HG03025 (cell line): Measurements from ENCODE around the gene CNTNAP3.
"Not testable (repeated sequence)": the region's sequence is repeated elsewhere in the genome, so short reads cannot be mapped to it uniquely, and the experiment has no call there.

Source experiments
- ATAC-seq: cut with Tn5 transposase; IDR thresholded peaks from one replicate; pipeline ENCODE4 v1.9.1; 2021; ENCODE audit warnings: mild to moderate bottlenecking, moderate library complexity; ENCODE audit not compliant: unreplicated experiment, low FRiP score

Gene CNTNAP3

DNA sequence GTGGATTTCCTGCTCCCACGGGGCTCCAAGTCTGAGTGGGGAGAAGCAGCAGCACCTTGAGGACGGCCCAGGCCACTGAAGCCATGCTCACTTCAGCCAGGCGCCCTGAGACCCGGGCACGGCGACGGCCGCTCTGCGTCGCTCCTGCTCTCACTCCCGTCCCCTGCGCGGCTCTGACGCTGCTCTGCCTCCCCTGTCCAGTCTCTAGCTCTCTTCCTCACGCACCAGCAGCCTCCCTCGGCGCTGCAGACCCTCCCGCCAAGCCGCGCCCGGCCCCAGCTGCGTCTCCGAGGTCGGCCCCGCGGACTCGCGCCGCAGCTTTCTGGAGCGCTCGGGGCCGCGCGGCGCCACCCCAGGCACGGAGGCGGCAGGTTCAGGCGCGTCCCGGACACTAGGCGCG lies at the start of gene CNTNAP3:
Gene CNTNAP3, minus strand, starts transcription at position 188 of the 400 bp plus-strand sequence. Its CDS starts 103 bp downstream, at position 85.
- ATAC-seq = not testable (repeated sequence)

DNA sequence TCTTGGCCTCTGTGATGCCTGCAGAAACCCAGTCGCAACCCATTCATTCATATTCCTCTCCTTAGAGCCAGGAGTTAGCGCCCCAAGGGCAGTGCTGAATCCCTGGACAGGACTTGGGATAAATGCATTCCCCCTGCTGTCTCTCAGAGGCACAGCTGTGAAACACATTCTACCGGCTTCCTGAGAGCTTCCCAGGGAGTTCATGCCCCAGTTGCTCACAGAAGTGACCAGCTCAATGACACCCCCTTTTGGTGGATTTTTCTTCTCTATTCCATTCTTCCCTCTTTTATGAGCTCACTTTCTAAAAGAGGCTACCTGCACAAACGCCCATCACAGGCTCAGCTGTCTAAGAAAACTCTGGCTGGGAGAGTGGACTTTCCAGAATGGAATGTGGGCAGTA lies 8.0 kb downstream of the CNTNAP3 start:
- not testable (repeated sequence) for ATAC-seq

DNA sequence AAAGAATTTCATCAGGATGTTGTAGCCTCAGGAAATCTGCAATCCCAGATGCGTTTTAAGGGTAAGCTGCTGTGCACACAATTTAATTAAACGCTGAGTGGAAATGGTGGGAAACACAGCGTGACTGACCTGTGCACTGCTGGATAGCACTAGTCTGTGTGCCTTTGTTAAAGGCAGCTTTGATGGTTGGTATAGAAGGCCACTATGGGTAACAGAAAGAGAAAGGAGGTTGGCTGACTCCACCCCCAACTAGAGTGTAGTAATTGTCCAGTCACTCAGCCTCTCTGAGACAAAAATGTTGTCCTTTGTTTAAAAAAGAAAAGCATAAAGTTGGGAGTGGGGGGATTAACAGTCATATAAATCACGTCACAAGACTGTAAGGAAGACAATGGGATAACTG lies 45.5 kb downstream of the CNTNAP3 start:
- ATAC-seq = not testable (repeated sequence)

DNA sequence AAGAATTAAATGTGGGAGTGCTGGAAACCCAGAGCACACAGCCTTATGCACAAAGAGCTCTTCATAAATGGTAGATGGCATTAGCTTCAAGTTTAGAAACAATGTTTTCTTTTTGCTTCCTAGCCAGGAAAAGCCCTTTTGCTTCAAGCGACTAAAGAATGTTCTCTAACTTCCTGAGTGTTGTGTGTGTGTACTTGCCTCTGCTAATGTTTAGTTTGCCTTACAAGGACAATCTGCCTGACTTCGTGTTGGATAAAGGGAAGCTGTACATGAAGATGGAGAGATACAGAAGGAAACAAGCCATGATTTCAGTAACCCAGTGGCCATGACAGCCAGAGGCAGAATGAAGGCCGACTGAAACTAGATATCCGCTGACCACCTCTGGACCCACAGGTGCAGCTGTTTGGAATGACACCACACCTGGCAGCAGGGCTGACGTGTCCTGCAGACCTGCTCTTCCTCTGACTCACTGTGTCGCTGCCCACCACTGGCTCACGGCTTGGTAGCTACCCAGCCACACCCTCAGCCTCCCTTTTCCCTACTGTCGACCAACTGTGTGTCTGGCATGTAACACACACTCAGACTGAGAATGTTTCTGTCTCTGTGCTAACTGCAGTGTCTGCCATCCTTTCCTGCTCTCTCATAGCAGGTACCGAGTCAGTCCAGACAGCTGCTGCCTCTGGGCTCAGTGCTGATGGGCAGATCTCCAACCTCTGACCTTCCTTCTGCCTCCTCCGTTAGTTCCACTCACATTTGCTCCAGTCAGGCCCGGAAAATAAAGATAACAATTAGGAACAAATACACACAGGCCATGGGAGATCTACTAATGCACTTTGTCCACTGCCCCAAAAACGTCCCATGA lies 55.6 kb downstream of the CNTNAP3 start:
- not testable (repeated sequence) for ATAC-seq

DNA sequence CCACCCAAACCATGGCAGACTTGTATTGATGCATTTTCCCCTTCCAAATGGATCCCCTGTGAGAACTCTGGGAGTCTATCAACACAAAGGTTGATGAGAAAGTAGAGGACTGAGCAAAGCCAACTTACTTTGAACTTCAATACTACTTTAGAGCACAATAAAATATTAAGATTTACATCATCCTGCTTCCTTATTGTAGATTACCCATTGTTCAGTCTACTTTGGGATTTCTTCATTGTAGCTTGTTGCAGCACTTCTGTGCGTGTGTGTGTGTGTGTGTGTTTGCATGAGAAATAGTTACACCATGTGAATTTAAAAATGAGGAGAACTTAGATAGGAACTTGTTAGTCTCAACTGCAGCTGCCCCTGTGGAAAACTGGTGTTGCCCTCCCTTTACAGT lies 72.0 kb downstream of the CNTNAP3 start:
- not testable (repeated sequence) for ATAC-seq

DNA sequence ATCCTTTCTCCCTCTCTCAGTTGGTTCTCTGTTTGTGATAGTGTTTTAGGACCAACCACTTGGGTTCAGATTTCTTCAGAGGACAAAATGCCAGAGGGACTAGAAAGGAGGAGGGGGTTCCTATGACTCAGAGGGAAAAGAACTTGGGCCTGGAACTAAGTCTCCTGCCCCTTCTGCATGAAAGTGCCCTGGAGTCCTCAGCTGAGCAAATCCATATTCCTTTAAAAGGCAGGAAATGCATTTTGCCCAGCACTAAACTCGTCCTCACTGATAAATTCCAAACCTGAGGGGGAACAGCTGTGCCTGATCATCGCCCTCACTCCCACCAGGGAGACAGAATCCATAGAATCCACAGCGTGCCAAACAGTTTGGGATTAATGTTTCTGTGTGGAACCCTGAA lies 78.2 kb downstream of the CNTNAP3 start:
- not testable (repeated sequence) for ATAC-seq

DNA sequence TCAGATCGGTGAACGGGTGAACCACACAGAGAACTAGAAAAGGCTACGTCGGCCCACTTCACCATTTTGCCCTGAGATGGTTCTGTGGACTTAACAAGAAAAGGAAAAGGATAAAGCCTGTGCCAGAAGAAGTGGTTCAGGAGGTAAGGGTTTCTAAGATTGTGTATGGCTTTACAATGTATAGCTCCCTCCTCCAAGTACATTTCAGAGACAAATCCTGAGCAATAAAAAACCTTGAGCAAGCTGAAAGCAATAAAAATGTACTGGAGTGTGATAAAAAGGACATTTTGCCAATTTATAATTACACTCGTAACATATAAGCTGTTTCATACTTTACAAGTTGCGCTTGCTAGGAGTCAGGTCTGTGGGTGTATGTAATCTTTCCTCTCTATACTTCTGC lies 81.3 kb downstream of the CNTNAP3 start:
- not testable (repeated sequence) for ATAC-seq

DNA sequence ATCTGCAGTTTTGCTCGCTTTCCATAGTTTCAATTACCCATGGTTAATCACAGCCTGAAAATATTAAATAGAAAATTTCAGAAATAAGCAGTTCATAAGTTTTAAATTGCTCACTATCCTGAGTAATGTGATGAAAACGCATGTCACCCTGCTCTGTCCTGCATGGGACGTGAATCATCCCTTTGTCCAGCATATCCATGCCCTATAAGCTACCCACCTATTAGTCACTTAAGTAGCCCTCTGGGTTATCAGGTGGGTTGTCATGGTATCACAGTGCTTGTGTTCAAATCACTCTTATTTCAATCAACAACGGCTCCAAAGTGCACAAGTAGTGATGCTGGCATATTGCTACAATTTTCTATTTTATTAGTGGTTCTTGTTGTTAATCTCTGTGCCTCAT lies 82.1 kb downstream of the CNTNAP3 start:
- not testable (repeated sequence) for ATAC-seq

DNA sequence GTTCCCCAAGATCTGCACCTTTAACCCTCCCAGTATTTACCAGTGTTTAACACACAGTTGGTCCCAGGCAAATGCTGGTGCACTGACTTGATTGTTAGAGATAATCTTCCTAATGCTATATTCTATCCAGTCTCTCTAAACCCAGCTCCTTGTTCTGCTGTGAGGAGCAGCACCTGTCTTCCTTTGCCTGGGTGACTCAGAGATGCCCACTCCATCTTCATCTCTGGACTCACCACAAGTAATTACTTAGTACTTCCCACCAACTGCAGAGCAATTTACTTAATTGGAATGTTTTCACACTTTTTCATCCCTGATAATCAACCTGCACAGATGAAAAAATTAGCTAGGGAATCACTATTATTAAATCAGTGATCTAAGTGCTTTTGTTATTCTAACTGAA lies 87.6 kb downstream of the CNTNAP3 start:
- ATAC-seq = not testable (repeated sequence)

DNA sequence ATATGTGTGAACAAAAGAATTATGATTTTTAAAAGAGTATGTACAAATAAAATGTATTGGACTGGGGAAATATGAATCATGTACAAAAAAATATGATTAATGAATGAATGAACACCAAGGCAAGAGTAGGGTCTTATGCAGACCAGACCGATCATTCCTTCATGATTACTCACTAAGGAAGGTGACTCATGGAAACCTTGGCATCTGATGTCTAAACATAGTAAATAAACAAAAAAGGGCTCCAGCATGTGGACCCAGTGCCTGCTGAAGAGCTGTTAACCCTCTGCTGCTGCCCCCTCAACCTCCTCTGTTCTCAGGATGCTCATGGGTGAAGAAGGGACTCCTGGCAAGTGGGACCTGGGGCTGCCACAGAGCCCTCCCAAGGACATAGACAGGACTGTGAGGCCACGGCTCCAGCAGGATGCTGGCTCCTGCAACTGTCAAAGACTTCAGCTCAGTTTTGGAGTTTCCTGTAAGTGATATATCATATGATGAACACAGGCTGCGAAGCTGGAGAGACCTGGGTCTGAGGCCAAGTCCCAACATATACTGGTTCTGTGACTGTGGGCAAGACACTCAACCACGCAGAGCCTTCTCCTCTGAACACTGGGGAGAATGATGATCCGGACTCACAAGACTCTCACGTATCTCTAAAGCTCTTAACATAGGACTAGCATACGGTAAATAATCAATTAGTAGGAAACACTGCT lies 89.8 kb downstream of the CNTNAP3 start:
- ATAC-seq = not testable (repeated sequence)

DNA sequence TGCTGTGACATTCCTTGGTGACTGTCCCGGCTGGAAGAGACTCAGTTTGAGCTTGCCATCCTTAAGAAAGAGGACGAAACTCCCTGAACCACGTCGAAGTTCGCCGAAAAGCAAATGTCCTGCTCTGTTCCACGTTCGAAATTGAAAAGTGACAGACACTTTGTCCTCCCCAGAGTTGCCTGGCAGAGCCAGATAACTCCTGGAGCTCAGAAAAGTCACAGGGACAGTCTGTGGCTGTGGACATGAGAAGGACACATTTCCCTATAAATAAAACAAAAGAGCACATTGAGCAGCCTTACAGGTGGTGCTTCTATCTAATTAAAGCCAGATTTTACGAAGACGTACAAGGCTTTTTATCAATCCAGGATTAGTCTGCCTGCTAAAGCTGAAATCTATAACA lies 116.6 kb downstream of the CNTNAP3 start:
- not testable (repeated sequence) for ATAC-seq

DNA sequence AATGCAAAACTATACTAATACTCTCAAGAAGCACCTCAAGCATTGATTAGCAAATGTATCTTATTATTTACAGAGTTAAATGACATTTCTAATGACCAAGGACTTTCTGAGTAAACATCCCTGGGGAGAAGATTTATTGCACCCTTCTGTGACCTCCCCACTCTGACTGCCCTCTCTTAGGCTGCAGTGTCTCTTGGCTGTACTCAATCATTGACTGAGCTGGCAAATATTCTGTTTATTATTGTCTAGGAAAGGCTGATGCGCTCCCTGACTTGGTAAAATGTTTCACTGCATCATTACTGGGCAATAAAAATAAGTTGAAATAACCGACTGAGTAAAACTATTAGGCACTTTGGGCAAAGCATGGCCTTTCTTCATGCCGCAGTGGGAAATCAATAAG lies 130.3 kb downstream of the CNTNAP3 start:
- ATAC-seq = not testable (repeated sequence)

DNA sequence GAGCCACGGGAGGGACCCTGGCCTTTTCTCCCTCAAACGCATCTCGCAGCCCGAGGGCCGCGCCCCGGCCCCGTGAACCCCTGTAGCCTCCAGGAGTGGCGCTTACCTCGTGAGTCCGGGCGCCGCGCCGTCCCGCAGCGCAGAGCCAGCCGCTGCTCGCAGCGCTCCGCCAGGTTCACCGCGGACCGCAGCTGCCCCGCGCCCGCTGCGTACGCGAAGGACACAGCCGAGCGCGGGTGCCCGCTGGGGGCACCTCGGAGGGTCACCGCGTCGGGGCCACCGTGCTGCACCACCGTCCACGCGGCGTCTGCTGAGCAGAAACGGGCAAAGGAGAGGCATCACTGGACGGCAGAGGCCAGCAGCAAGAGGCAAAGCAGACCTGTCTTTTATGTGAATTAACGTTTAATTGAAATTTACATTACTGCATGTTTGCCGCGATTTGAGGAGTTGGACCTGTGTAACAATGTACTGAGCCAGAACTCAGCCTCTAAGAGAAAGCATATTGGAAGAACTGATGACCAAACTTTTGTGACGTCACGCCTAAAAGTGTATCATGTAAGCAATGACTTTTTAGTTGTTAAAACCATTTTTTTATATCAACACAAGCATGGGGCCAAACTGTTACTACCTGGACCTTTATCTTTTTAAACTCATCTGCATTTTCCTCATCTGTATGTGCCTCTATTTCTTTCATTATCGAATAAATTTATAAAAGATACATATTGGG lies 155.0 kb downstream of the CNTNAP3 start:
- ATAC-seq = not testable (repeated sequence)

DNA sequence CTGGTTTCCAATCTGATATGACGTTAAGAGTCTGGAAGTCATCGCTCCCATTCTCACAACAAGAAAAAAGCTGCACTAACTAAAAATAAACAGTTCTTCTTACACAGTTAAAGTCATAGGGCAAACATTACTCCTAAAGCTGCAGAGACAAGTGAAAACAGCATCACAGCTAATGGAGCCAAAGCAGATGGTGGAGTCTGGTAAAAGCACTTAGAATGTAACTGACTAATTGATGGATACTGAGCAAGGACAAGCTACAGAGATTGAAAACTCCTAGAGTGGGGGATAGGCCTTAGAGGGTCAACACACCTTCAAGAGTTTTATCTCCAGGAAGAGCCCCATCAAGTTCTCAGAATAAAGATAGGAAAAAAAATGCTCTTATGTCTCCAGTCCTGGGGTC lies 166.6 kb downstream of the CNTNAP3 start:
- ATAC-seq = not testable (repeated sequence)

DNA sequence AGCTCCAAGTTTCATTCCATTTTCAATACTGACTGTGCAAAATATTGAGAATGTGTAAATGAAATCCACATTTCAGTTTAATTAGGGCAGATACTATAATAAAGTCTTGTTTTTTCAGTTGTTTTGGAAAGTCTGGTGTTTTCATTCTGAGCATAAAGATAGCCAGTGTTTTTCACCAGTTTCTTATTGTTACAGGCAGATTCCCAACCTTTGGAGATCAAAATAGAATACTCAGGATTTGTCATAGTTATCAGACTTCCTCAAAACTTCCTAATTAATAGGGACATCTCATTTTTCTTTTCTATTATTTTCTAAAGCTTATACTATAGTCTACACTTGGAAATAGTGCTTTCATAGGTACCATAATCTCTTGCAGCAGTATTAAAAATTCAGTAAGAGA lies 176.2 kb downstream of the CNTNAP3 start:
- not testable (repeated sequence) for ATAC-seq

DNA sequence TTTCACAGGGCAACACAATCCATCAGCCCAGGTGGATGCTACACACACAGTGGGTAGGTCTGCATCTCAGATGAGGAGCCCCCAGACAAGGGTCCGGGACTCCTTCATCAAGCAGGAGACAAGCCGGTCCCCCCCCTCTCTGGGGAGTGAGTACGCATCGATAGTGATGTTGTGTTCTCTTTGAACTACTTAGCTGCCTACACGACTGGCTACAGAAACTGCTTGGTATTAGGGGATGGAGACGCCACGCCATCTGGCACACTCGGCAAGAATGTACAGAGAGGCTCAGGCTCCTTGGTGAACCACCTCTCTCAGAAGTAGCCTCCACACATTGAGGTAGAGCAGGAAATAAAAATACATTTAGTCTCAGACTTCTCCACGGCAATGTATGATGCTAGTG lies 179.8 kb downstream of the CNTNAP3 start:
- no peak for ATAC-seq

DNA sequence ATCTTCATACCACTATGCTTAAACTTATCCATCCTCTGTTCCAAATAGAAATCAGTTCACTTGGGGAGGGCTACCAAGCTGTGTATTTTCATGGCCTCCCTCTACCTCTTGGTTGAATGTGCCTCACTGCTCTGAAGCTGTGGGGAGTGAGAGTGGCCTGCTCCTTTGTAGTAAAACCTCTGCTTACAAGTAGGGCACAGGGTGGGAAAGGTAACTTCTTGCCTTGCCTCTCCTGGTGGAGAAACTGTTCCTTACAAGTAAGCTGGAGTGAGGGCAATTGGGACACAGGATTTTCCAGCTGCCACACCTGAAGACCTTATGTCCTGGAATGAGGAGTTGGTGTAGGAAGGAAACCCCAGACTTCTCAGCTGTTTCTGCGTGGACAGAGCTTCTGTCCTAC lies 190.8 kb downstream of the CNTNAP3 start:
- ATAC-seq = not testable (repeated sequence)

DNA sequence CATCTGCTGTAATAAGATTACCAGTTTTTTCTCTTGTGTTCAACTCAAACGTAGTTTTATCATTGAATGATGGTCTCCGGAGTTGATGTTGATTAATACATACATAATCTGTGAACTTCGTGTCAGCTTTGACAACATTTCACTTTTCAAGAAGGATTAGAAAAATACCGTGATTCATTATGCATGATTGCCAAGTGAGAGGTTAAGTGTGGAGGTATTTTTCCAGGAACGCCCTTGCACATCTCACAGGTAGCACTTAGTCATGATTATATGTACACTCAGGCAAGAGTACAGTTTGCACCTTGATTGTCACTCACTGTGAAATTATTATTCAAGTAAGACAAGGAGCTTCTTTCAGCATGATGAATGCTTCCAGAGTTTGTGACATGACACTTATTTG lies 202.7 kb downstream of the CNTNAP3 start:
- not testable (repeated sequence) for ATAC-seq

DNA sequence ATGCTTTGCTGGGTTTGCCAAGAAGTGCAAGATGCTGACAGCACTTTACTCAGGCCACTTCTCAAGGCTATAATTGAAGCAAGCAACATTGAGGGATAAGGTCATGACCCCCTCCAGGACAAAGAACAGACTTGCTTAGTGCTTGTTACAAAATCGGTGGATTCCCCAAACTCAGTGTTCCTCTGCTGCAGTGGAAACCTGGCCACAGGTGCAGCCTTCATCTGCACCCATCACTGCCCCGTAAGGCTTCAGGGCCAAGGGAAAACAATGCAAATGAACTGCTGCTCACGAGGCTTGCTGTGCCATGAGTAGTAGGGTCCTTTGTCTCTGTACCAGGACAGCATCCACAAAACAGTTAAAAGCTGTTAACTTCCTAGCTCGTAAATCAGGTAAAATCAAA lies 205.4 kb downstream of the CNTNAP3 start:
- ATAC-seq = not testable (repeated sequence)

DNA sequence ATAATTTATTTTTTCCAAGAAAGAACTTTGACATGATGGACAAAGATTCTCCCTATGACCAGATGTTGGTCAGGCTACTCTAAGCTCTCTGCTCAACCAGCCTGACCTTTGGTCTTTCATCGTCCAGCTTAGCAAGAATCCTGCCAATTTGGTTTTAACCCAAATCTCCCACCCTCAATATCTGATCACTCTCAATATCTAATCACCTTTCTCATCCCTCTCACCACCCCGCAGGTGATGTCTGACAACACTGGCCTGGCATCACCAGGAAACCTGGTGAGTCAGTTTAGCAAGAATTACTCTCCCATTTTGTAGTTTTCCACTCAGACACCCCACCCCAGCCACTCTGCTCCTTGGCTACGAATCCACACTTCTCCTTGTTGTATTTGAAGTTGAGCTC lies 207.9 kb downstream of the CNTNAP3 start:
- not testable (repeated sequence) for ATAC-seq
